Measurements from ENCODE around the gene RABGAP1L. TPM values are rescaled to one million over a fixed set of nuclear protein-coding genes. Genes with fewer than 3 reads are reported as not detected.
"Not testable (repeated sequence)": the region's sequence is repeated elsewhere in the genome, so short reads cannot be mapped to it uniquely, and the experiment has no call there.

The RABGAP1L gene
- polyA plus RNA-seq, 3 donors: 23.9 to 38.1 (median 27.8) TPM

DNA sequence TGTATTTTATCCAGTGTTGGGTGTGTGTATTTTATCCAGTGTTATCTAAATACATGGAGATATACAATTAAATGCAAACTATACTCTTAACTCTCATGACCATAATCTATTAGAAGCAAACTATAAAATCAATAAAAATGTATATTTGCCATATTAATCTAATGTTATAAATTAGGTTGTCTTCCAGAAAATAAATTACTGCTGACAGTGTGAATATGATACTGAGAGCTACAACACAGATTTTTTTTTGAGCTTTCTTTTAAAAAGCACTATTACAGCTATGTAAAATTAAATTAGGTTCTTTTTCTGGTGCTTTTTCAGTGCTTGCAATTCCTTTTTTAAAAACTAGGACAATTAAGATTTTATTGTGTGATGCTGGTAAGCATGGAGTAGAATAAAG is 269.4 kb downstream of the RABGAP1L start:
- no peak for DNase-seq

- DNase-seq: no peak
These were observed 274.1 kb downstream of the RABGAP1L start for GRCh38 chr1:174433451-174433850.

- DNase-seq: no peak
These were observed 286.0 kb downstream of the RABGAP1L start for GRCh38 chr1:174445351-174445750.

- DNase-seq: no peak
These were observed 286.5 kb downstream of the RABGAP1L start for GRCh38 chr1:174445817-174446216.

DNA sequence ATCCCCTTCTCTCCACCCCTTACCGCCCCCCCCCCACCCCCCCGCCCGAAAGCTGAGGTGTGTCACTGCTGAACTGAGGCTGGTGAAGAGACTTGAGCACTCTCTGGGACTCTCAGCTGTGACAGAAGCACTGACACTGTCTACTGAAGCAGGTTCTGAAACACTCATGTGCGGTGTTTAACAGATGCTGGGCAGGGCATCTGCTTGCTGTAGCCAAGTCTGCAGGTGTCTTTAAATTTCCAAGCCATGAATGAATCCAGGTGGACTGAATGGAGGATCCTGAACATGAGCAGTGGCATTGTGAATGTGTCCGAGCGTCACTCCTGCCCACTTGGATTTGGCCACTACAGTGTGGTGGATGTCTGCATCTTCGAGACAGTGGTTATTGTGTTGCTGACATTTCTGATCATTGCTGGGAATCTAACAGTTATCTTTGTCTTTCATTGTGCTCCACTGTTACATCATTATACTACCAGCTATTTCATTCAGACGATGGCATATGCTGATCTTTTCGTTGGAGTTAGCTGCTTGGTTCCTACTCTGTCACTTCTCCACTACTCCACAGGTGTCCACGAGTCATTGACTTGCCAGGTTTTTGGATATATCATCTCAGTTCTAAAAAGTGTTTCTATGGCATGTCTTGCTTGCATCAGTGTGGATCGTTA is 288.7 kb downstream of the RABGAP1L start, which contains the start of gene GPR52:
TSS of gene GPR52 (plus strand) at position 99 of the 665 bp plus-strand sequence. CDS start at position 247, 148 bp downstream.
- DNase-seq: no peak

DNA sequence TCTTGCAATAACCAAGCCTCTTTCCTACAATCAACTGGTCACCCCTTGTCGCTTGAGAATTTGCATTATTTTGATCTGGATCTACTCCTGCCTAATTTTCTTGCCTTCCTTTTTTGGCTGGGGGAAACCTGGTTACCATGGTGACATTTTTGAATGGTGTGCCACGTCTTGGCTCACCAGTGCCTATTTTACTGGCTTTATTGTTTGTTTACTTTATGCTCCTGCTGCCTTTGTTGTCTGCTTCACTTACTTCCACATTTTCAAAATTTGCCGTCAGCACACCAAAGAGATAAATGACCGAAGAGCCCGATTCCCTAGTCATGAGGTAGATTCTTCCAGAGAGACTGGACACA is 289.2 kb downstream of the RABGAP1L start:
- DNase-seq: no peak

GRCh38 chr1:174448974-174449373 is 289.7 kb downstream of the RABGAP1L start:
- DNase-seq: peak; percentile 15

DNA sequence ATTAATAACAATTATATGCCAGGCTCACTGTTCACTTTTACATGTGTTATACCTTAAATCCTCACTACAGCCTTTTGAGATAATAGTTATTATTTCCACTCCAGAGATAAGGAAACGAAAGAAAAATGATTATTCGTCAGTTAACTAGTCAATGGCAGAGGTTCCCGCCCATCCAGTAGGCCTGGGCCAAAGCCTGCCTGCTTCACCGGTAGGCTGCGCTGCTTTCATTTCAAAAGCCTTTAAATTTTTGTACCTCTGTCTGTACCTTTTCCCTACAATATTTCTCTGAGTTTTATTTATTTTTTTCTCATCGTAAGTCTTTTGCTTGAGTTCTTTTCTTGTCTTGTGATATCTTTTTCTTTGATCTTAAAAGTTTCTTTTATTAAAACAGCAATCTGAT is 292.1 kb downstream of the RABGAP1L start:
- no peak for DNase-seq

DNA sequence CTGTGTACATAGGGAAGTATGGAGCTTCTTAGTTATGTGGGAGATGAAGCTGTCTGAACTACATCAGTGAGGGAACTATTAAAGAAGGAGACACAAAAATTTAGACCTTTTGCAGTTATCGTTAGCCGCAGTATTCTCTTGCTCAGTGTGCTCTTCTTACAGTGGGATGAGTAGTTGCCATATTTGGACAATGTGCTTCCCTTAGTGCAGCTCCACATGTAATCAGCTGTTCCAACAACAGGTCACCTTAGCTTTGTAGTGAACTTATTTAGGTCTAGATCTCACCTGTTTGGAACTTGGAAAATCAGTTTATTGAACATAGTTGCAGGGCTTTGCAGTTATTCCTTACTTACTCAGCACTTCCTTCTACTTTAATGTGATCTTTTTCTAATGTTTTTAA is 306.5 kb downstream of the RABGAP1L start:
- DNase-seq: no peak

DNA sequence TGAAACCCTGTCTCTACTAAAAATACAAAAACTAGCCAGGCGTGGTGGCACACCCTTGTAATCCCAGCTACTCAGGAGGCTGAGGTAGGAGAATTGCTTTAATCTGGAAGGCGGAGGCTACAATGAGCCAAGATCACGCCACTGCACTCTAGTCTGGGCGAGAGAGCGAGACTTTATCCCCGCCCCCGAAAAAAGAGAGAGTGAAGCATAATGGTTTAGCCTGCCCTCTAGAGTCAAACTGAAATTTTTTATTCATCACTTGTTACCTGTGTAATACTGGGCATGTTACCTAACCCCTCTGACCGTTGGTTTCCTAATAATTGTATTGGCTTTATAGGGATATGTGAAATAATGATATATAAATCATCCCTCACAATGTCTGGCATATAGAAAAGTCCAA is 307.3 kb downstream of the RABGAP1L start:
- DNase-seq: no peak

GRCh38 chr1:174469052-174469451 is 309.7 kb downstream of the RABGAP1L start:
- no peak for DNase-seq

DNA sequence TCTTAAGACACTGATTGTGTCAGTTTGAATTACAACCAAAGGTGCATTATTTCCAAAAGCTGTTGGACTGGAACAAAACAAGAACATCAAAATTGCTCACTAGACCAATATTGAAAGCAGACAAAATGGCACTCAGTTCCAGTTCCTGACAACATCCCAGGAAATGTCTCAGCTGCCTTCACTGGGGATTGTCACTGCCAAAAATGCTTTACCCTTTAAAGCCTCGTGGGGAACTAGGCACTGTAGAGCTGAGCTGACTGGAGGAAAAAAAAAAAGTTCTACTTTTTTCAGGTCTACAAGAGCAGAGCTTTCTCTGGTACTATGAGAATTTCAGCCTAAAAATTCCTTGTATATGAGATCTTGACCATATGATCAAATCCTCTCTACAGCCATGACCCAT is 310.4 kb downstream of the RABGAP1L start:
- no peak for DNase-seq

GRCh38 chr1:174479281-174479680 is 320.0 kb downstream of the RABGAP1L start:
- no peak for DNase-seq

GRCh38 chr1:174480324-174480723 is 321.0 kb downstream of the RABGAP1L start:
- DNase-seq: no peak

- DNase-seq: no peak
These were observed 332.3 kb downstream of the RABGAP1L start for GRCh38 chr1:174491606-174492005.

DNA sequence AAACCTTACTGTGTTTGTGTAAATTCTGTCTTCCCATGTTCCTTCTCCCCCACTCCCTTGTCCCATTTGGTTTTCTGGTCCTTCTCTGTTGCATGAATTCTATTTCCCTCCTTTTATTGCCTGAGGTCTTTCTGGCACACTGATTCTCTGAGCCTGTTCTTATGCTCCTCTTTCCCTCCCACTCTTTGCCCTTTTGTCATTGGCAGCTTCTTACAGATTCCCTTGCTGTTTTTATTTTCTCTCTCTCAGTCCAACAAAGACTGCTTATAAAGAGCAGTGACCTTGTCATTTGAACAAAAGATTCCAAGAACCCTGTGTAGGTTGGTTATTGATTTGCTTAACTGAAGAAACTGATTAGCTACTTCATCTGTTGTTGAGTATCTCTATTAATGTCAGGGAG is 338.2 kb downstream of the RABGAP1L start:
- no peak for DNase-seq

DNA sequence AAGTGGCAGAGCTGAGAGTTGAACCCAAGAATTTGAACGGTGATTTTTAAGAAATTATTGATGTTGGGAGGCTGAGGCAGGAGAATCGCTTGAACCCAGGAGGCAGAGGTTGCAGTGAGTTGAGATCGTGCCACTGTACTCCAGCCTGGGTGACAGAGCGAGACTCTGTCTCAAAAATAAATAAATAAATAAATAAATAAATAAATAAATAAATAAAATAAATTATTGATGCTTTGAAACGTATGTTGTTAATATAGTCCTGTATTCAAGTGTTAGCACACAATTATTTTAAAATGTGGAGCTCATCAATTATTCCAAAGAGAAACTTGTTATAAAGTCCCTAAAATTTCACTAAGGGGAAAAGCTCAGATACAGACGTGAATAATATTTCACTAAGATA is 357.4 kb downstream of the RABGAP1L start:
- DNase-seq: not testable (repeated sequence)

GRCh38 chr1:174519844-174520243 is 360.5 kb downstream of the RABGAP1L start:
- DNase-seq: no peak

- no peak for DNase-seq
These were observed 372.4 kb downstream of the RABGAP1L start for GRCh38 chr1:174531751-174532150.

- DNase-seq: no peak
These were observed 375.5 kb downstream of the RABGAP1L start for GRCh38 chr1:174534789-174535188.

DNA sequence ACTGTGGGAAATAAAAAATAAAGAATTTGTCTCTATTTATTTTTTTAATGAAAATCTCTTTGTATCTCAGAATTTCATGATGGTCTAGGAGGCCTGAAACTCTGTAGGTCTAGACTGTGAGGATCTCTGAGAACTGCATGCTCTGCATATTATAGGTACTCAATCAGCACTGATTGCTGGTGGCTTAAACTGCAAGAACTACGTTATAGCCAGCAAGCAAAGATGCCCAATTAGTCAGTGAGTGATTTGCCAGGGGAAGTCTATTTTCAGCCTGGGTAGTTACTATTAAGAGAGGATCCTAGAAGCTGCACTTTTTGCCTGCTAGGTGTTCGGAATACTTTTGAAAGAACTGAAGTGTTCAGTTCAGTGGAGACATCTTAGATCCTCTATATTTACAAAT is 375.9 kb downstream of the RABGAP1L start:
- DNase-seq: no peak

- DNase-seq: not testable (repeated sequence)
These were observed 384.1 kb downstream of the RABGAP1L start for GRCh38 chr1:174543421-174543820.

GRCh38 chr1:174550296-174550695 is 391.0 kb downstream of the RABGAP1L start:
- no peak for DNase-seq

DNA sequence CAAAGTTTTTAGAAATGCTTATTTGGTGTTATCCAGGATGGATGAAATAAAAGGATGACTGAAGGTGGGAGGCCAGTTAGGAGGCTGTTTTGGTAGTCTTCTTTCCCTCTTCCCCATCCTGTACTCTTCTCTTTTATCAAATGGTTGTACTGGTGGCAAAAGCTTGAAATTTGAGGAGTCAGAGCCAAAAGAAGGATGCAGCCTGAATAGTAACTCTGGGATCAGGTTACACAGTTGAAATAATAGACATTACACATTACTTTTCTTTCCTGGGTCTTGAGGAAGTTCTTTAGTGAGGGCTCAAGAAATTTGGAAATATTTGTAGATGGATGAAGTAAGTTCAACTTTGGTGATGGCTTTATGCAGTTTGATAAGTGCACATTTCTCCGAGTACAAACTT is 397.1 kb downstream of the RABGAP1L start:
- no peak for DNase-seq

Data from renal pelvis (tissue), 4 donors.